IMR-90 (cell line): Measurements from ENCODE around the gene ABCF1. TPM values are rescaled to one million over a fixed set of nuclear protein-coding genes. Genes with fewer than 3 reads are reported as not detected.

Experiments
- ATAC-seq: fragments of 200-7000 bp; cut with Tn5 transposase; 2 replicates; pipeline ENCODE4 v1.9.1; 2020; ENCODE audit warnings: low read depth, mild to moderate bottlenecking, moderate library complexity
- BruUV-seq: library from RNA; stranded (reverse); fragments of 400-500 nt; replicated peaks from 2 replicates; lab custom pipeline; 2021; lab: Mats Ljungman, UMichigan
- CTCF ChIA-PET: fragments of 300-600 bp; formaldehyde crosslinking; extraction: SDS; loops from one replicate; lab custom pipeline; 2021; ENCODE audit warnings: antibody characterized with exemption; lab: Yijun Ruan, JAX
- POLR2A ChIA-PET: fragments of 300-600 bp; sonication (Branson Sonifier 250); formaldehyde crosslinking; loops from one replicate; lab custom pipeline; 2022; ENCODE audit warnings: antibody characterized with exemption; ENCODE audit not compliant: unreplicated experiment; lab: Charles Lee
- DNase-seq: peaks from one replicate; pipeline ENCODE4 v3.0.0; 2013
- H2AFZ ChIP-seq: replicated peaks from 2 replicates; pipeline ENCODE3; 2013; ENCODE audit warnings: low read length, mild to moderate bottlenecking; ENCODE audit not compliant: poor library complexity
- H2AK5ac ChIP-seq: 2 replicates; pipeline ENCODE4 v1.6.1; 2013; ENCODE audit warnings: low read depth, low read length, inconsistent platforms
- H2AK9ac ChIP-seq: replicated peaks from 2 replicates; pipeline ENCODE3; 2013; ENCODE audit warnings: mild to moderate bottlenecking, low read depth, low read length, moderate library complexity; ENCODE audit not compliant: poor library complexity
- H2BK120ac ChIP-seq: 2 replicates; pipeline ENCODE4 v1.6.1; 2013; ENCODE audit warnings: low read depth, low read length, inconsistent platforms
- H2BK15ac ChIP-seq: 3 replicates; pipeline ENCODE4 v1.6.1; 2013; ENCODE audit warnings: low read depth, low read length, inconsistent platforms
- H2BK20ac ChIP-seq: 2 replicates; pipeline ENCODE4 v1.6.1; 2013; ENCODE audit warnings: low read depth, mild to moderate bottlenecking, inconsistent platforms, low read length, moderate library complexity
- H2BK5ac ChIP-seq: 2 replicates; pipeline ENCODE4 v1.6.1; 2013; ENCODE audit warnings: mild to moderate bottlenecking, low read depth, low read length, inconsistent platforms; ENCODE audit not compliant: poor library complexity, severe bottlenecking
- H3K14ac ChIP-seq: replicated peaks from 2 replicates; pipeline ENCODE4 v1.6.1; 2013; ENCODE audit warnings: low read depth, low read length, inconsistent platforms
- H3K18ac ChIP-seq: 2 replicates; pipeline ENCODE4 v1.6.1; 2013; ENCODE audit warnings: low read depth, low read length, control low read depth
- H3K23ac ChIP-seq: 2 replicates; pipeline ENCODE4 v1.6.1; 2013; ENCODE audit warnings: low read depth, low read length, inconsistent platforms
- H3K27ac ChIP-seq: 2 replicates; pipeline ENCODE4 v1.5.1; 2013; ENCODE audit warnings: mild to moderate bottlenecking, control low read depth, low read length; ENCODE audit not compliant: insufficient read depth
- H3K27me3 ChIP-seq: 2 replicates; pipeline ENCODE4 v1.6.1; 2013; ENCODE audit warnings: low read length; ENCODE audit not compliant: control insufficient read depth, insufficient read depth
- H3K36me3 ChIP-seq: 2 replicates; pipeline ENCODE4 v1.6.1; 2013; ENCODE audit warnings: low read length, mixed read lengths; ENCODE audit not compliant: control insufficient read depth, insufficient read depth
- H3K4ac ChIP-seq: 2 replicates; pipeline ENCODE4 v1.6.1; 2013; ENCODE audit warnings: low read depth, low read length, inconsistent platforms
- H3K4me1 ChIP-seq: 2 replicates; pipeline ENCODE4 v1.6.1; 2013; ENCODE audit warnings: low read length, mixed read lengths; ENCODE audit not compliant: control insufficient read depth, insufficient read depth
- H3K4me2 ChIP-seq: 2 replicates; pipeline ENCODE4 v1.6.1; 2013; ENCODE audit warnings: low read depth, mild to moderate bottlenecking, control low read depth, low read length, moderate library complexity
- H3K4me3 ChIP-seq: 2 replicates; pipeline ENCODE4 v1.5.1; 2013; ENCODE audit warnings: low read depth, mild to moderate bottlenecking, control low read depth, low read length, moderate library complexity; ENCODE audit not compliant: insufficient read depth
- H3K56ac ChIP-seq: 2 replicates; pipeline ENCODE4 v1.6.1; 2013; ENCODE audit warnings: low read length, inconsistent platforms; ENCODE audit not compliant: insufficient read depth; ENCODE audit errors: extremely low read depth
- H3K79me1 ChIP-seq, 2 experiments: 2 replicates each; pipeline ENCODE4 v1.6.1; 2013; ENCODE audit warnings: low read length in 2 of 2, inconsistent platforms in 1 of 2, low read depth in 1 of 2
- H3K9ac ChIP-seq: 2 replicates; pipeline ENCODE4 v1.6.1; 2013; ENCODE audit warnings: low read depth, low read length, control low read depth
- H3K9me1 ChIP-seq: 2 replicates; pipeline ENCODE4 v1.6.1; 2013; ENCODE audit warnings: low read length, inconsistent platforms; ENCODE audit not compliant: insufficient read depth
- H3K9me3 ChIP-seq: 2 replicates; pipeline ENCODE4 v1.6.1; 2013; ENCODE audit warnings: low read length; ENCODE audit not compliant: control insufficient read depth, insufficient read depth
- H4K20me1 ChIP-seq: 2 replicates; pipeline ENCODE4 v1.6.1; 2013; ENCODE audit warnings: low read length, inconsistent platforms; ENCODE audit not compliant: insufficient read depth
- H4K5ac ChIP-seq: 2 replicates; pipeline ENCODE4 v1.6.1; 2013; ENCODE audit warnings: mild to moderate bottlenecking, low read depth, low read length, control low read depth
- H4K8ac ChIP-seq, 2 experiments: 2 replicates each; pipeline ENCODE4 v1.6.1; 2013; ENCODE audit warnings: low read depth in 2 of 2, low read length in 2 of 2, control low read depth in 1 of 2, inconsistent platforms in 1 of 2
- H4K91ac ChIP-seq: 2 replicates; pipeline ENCODE4 v1.6.1; 2013; ENCODE audit warnings: low read depth, low read length, inconsistent platforms; ENCODE audit not compliant: insufficient read depth
- FOS ChIP-seq: fragments of 150-350 bp; IDR thresholded peaks from 2 replicates; pipeline ENCODE4 v1.6.1; 2016; ENCODE audit warnings: low read depth, low read length
- WGBS, 2 experiments: methylation state at CpG; one replicate each; pipeline versions ENCODE4 v1.1.5 to v1.1.7; 2013; ENCODE audit warnings: missing lambda C conversion rate in 2 of 2; ENCODE audit not compliant: insufficient read length in 1 of 2; ENCODE audit errors: extremely low coverage in 2 of 2; 5-methylcytosine and 5-hydroxymethylcytosine counted together
- dilution Hi-C: fragments of 300-500 bp; cut with HindIII; formaldehyde crosslinking; loops from one replicate; pipeline ENCODE4 v1.14.3; 2018; ENCODE audit warnings: low sequenced_read_pairs; ENCODE audit not compliant: unreplicated experiment
- in situ Hi-C: fragments of 300-500 bp; cut with MboI; formaldehyde crosslinking; loops from 3 replicates; pipeline ENCODE4 v1.14.3; 2019; ENCODE audit warnings: low sequenced_read_pairs, inconsistent platforms, mixed read lengths
- intact Hi-C: fragments of 100-400 bp; cut with micrococcal nuclease; formaldehyde crosslinking; loops from 2 replicates; pipeline ENCODE4 v1.10.0; 2022
- polyA plus RNA-seq, 3 experiments: library from polyadenylated mRNA; depleted of rRNA; stranded (reverse); fragments of >200 nt; gene quantifications; 2 replicates each; pipeline ENCODE4 v1.2.3, GENCODE V29; 2012; ENCODE audit warnings: low replicate concordance in 1 of 3
- total RNA-seq: library from RNA; depleted of rRNA; stranded (reverse); fragments of >200 nt; gene quantifications from 2 replicates; pipeline ENCODE4 v1.2.3, GENCODE V29; 2012
- TF ChIP-seq, protein P1 (sequence below): fragments of 150-350 bp; IDR thresholded peaks from 2 replicates; pipeline ENCODE4 v1.6.1; 2016; ENCODE audit warnings: low read depth, mild to moderate bottlenecking, low read length, moderate library complexity, borderline replicate concordance

The ABCF1 gene
- total and polyA plus RNA-seq, 2 of the 4 experiments (the other 2 are of a cell fraction) = 39.1 to 48.6 TPM

DNA sequence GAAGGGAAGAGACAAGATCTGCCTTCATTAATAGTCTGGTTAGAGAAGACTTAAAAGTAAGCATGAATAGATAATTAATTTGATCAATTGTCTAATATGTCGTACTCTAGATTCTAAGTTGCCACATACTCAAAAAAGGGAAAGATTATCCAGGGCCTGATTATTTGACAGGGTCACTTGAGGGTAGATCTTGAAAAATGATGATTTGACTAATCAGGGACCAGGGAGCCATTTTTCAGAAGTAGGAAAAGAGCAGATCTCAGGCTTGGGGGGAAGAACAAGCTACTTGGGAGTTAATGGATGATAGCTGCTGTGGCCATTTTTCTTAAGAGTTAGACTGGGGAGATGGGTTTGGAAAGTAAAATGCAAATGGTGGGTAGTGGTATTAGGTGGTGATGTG is 21.0 kb downstream of the ABCF1 start:
- Histone ChIP-seq H3K36me3 (peaks cover 44% of the 10 kb centered on the region), H4K5ac (no peak overlapping the region)
- CTCF ChIA-PET = interaction anchor here (1.5 kb wide), 1 partner anchor 51 kb away, joined by 4 read pairs; no protein-coding TSS in a partner anchor

More for the DNA sequence above, 21.0 kb downstream of the ABCF1 start:
- Histone ChIP-seq H3K4me3 (no peak overlapping the region), H3K18ac (no peak overlapping the region), H4K20me1 (peaks cover 5% of the 10 kb centered on the region), H3K14ac (no peak overlapping the region), H3K4me2 (no peak overlapping the region), H2BK5ac (no peak overlapping the region), H3K79me1 (peaks cover 16 to 18% of the 10 kb centered on the region in 2 experiments), H3K9ac (no peak overlapping the region), H3K9me1 (no peaks in the 10 kb centered on the region; the same call in 1 of the 2 replicates), H2BK15ac (no peak overlapping the region), H2AK9ac (no peak overlapping the region), H2AK5ac (no peak overlapping the region), H3K23ac (no peak overlapping the region), H2AFZ (no peak overlapping the region), H3K4ac (no peak overlapping the region), H3K9me3 (no peaks in the 10 kb centered on the region), H3K4me1 (peaks cover 7% of the 10 kb centered on the region), H3K27me3 (no peaks in the 10 kb centered on the region), H4K8ac (no peak overlapping the region), H3K27ac (no peak overlapping the region), H3K56ac (no peak overlapping the region), H2BK20ac (no peak overlapping the region), H4K91ac (no peak overlapping the region), H2BK120ac (no peak overlapping the region)
- POLR2A ChIA-PET = no interaction called here
- intact Hi-C loops = no loop called here
- TF ChIP-seq, protein P1, sequence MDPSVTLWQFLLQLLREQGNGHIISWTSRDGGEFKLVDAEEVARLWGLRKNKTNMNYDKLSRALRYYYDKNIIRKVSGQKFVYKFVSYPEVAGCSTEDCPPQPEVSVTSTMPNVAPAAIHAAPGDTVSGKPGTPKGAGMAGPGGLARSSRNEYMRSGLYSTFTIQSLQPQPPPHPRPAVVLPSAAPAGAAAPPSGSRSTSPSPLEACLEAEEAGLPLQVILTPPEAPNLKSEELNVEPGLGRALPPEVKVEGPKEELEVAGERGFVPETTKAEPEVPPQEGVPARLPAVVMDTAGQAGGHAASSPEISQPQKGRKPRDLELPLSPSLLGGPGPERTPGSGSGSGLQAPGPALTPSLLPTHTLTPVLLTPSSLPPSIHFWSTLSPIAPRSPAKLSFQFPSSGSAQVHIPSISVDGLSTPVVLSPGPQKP = no peak
- no peak for TF ChIP-seq FOS
- no TSS peak for BruUV-seq
- no peak for ATAC-seq
- dilution Hi-C loops = no loop called here
- no CpG with 5 or more reads among the region's 1 CpG for WGBS, 2 experiments
- no peak for DNase-seq
- in situ Hi-C loops = no loop called here
